ENCODE data around the gene EPN2. TPM values are rescaled to one million over a fixed set of nuclear protein-coding genes. Genes with fewer than 3 reads are reported as not detected.

Gene EPN2
- polyA plus RNA-seq, 1 donor from 2014 or later: 37.8 TPM

DNA sequence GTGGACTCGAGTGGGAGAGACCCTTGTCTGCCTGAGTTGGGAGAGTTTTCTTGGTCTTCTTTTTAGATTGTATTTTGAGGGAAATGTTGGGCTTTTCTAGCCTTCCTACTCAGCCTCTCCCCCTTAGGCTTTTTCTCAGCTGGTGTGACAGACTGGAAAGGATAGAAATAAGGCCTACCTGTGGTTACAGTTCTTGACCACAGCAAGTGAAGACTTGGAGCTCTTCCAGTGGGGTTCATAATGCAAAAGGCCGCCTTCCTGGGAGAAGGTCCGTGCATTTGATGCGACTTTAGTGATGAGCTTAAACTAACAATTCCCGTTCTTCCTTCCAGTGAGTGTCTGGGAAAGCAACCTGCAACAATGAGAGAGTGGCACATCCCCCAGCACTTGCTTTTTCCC, 68.6 kb downstream of the EPN2 start:
- Histone ChIP-seq H3K4me3 (ENCODE audit: low read length) (no peak overlapping the region), H3K79me2 (replicated peaks; ENCODE audit: insufficient read depth, low read length) (no peaks in the 10 kb centered on the region), H3F3A (ENCODE audit: insufficient read depth, low read length, poor library complexity, severe bottlenecking) (no peaks in the 10 kb centered on the region), H3K9ac (ENCODE audit: low read length) (no peak overlapping the region), H4K20me1 (ENCODE audit: insufficient read depth) (no peaks in the 10 kb centered on the region), H2AFZ (ENCODE audit: low read depth, low read length) (no peak overlapping the region), H3K4me2 (ENCODE audit: low read length) (no peak overlapping the region), H3K27me3 (ENCODE audit: insufficient read depth, low read depth, low read length) (no peaks in the 10 kb centered on the region), H3K27ac (ENCODE audit: low read length) (no peak overlapping the region), H3K36me3 (ENCODE audit: insufficient read depth, low read length) (no peaks in the 10 kb centered on the region), H3K9me3 (ENCODE audit: low read length) (no peaks in the 10 kb centered on the region), H3K9me2 (ENCODE audit: insufficient read depth, low read length) (no peaks in the 10 kb centered on the region)
- no peak for TF ChIP-seq RAD21 (conservative IDR thresholded peaks at IDR 0.05)
- no peak for TF ChIP-seq EP300 (conservative IDR thresholded peaks at IDR 0.05; ENCODE audit: poor library complexity, severe bottlenecking)
- TF ChIP-seq, protein P1, sequence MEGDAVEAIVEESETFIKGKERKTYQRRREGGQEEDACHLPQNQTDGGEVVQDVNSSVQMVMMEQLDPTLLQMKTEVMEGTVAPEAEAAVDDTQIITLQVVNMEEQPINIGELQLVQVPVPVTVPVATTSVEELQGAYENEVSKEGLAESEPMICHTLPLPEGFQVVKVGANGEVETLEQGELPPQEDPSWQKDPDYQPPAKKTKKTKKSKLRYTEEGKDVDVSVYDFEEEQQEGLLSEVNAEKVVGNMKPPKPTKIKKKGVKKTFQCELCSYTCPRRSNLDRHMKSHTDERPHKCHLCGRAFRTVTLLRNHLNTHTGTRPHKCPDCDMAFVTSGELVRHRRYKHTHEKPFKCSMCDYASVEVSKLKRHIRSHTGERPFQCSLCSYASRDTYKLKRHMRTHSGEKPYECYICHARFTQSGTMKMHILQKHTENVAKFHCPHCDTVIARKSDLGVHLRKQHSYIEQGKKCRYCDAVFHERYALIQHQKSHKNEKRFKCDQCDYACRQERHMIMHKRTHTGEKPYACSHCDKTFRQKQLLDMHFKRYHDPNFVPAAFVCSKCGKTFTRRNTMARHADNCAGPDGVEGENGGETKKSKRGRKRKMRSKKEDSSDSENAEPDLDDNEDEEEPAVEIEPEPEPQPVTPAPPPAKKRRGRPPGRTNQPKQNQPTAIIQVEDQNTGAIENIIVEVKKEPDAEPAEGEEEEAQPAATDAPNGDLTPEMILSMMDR (IDR thresholded peaks at IDR 0.05; ENCODE audit: poor library complexity, severe bottlenecking): no peak
- no peak for TF ChIP-seq EZH2 (IDR thresholded peaks at IDR 0.05; ENCODE audit: borderline replicate concordance, insufficient read depth, low read length, poor library complexity, severe bottlenecking)
- TF ChIP-seq, protein P2, sequence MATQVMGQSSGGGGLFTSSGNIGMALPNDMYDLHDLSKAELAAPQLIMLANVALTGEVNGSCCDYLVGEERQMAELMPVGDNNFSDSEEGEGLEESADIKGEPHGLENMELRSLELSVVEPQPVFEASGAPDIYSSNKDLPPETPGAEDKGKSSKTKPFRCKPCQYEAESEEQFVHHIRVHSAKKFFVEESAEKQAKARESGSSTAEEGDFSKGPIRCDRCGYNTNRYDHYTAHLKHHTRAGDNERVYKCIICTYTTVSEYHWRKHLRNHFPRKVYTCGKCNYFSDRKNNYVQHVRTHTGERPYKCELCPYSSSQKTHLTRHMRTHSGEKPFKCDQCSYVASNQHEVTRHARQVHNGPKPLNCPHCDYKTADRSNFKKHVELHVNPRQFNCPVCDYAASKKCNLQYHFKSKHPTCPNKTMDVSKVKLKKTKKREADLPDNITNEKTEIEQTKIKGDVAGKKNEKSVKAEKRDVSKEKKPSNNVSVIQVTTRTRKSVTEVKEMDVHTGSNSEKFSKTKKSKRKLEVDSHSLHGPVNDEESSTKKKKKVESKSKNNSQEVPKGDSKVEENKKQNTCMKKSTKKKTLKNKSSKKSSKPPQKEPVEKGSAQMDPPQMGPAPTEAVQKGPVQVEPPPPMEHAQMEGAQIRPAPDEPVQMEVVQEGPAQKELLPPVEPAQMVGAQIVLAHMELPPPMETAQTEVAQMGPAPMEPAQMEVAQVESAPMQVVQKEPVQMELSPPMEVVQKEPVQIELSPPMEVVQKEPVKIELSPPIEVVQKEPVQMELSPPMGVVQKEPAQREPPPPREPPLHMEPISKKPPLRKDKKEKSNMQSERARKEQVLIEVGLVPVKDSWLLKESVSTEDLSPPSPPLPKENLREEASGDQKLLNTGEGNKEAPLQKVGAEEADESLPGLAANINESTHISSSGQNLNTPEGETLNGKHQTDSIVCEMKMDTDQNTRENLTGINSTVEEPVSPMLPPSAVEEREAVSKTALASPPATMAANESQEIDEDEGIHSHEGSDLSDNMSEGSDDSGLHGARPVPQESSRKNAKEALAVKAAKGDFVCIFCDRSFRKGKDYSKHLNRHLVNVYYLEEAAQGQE (IDR thresholded peaks at IDR 0.05; ENCODE audit: borderline replicate concordance): no peak
- TF ChIP-seq TAF1 (IDR thresholded peaks at IDR 0.05; ENCODE audit: low read depth): no peak
- no peak for TF ChIP-seq MXI1 (conservative IDR thresholded peaks at IDR 0.05; ENCODE audit: poor library complexity, severe bottlenecking)
- TF ChIP-seq POLR2AphosphoS5 (IDR thresholded peaks at IDR 0.05): no peak
- no peak for TF ChIP-seq SMC3 (conservative IDR thresholded peaks at IDR 0.05; ENCODE audit: poor library complexity)

DNA sequence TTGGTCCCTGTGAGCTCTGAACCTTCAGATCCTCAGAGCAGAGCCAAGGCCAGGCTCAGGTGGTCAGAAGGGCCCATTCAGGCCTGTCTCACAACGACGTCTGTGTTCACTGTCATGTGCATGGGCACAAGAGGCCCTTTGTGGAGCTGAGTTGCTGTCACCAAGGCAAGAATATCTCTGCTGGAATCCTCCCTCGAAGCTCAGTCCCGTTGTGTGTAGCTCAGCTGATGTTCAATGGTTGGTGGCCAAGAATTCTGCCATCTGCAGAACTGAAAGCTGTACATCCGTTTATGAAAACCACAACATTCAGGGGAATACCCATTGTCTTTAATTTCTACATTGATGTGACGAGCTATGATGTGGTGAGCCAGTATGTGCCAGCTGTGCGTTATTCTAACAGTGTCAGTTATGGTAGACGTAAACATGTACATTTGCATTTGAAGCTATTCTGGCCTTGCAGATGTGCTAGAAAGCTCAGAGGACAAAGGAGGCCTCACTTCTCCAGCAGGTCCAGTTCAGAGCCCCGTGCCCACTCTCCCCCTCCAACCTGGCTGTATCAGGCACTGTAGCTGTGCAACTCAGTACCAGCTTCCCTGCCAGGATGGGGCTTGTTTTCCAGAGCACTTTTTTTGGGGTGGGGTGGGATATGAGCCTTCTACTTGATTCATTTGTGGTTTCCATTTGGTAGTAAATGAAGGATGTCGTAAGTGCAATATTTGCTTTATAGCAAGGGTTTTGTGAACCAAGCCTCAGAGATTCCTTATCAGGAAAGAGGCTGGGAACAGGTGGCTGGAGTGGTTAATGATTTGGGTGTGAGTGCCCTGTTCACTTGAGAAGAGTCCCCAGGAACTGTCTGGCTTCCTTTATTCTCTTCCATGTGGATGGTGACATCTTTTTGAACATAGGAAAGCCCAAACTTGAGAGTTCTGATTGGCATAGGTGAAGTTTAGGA, 69.3 kb downstream of the EPN2 start:
- H3K27ac ChIP-seq (ENCODE audit: low read length): no peak overlapping the region
- no peak overlapping the region for H3K4me3 ChIP-seq (ENCODE audit: low read length)
- no peaks in the 10 kb centered on the region for H3F3A ChIP-seq (ENCODE audit: insufficient read depth, low read length, poor library complexity, severe bottlenecking)
- no peak overlapping the region for H3K9ac ChIP-seq (ENCODE audit: low read length)
- no peaks in the 10 kb centered on the region for H4K20me1 ChIP-seq (ENCODE audit: insufficient read depth)
- H3K9me3 ChIP-seq (ENCODE audit: low read length): no peaks in the 10 kb centered on the region
- no peaks in the 10 kb centered on the region for H3K9me2 ChIP-seq (ENCODE audit: insufficient read depth, low read length)
- no peak for TF ChIP-seq SMC3 (conservative IDR thresholded peaks at IDR 0.05; ENCODE audit: poor library complexity)
- no peak for TF ChIP-seq TAF1 (IDR thresholded peaks at IDR 0.05; ENCODE audit: low read depth)
- TF ChIP-seq, protein P1 (IDR thresholded peaks at IDR 0.05; ENCODE audit: poor library complexity, severe bottlenecking): no peak
- TF ChIP-seq, protein P2 (IDR thresholded peaks at IDR 0.05; ENCODE audit: borderline replicate concordance): no peak
- TF ChIP-seq EP300 (conservative IDR thresholded peaks at IDR 0.05; ENCODE audit: poor library complexity, severe bottlenecking): no peak
- TF ChIP-seq EZH2 (IDR thresholded peaks at IDR 0.05; ENCODE audit: borderline replicate concordance, insufficient read depth, low read length, poor library complexity, severe bottlenecking): no peak
- no peak for TF ChIP-seq RAD21 (conservative IDR thresholded peaks at IDR 0.05)
- TF ChIP-seq MXI1 (conservative IDR thresholded peaks at IDR 0.05; ENCODE audit: poor library complexity, severe bottlenecking): no peak
- TF ChIP-seq POLR2AphosphoS5 (IDR thresholded peaks at IDR 0.05): no peak
- no peaks in the 10 kb centered on the region for H3K36me3 ChIP-seq (ENCODE audit: insufficient read depth, low read length)
- no peak overlapping the region for H2AFZ ChIP-seq (ENCODE audit: low read depth, low read length)
- H3K79me2 ChIP-seq (replicated peaks; ENCODE audit: insufficient read depth, low read length): no peaks in the 10 kb centered on the region
- no peaks in the 10 kb centered on the region for H3K27me3 ChIP-seq (ENCODE audit: insufficient read depth, low read depth, low read length)
- no peak overlapping the region for H3K4me2 ChIP-seq (ENCODE audit: low read length)
